GM19023 (cell line): ENCODE measurements around the gene DHRS1.

Experiments used
- ATAC-seq: cut with Tn5 transposase; IDR thresholded peaks from one replicate; pipeline ENCODE4 v1.9.1; 2021; ENCODE audit warnings: mild to moderate bottlenecking, moderate library complexity; ENCODE audit not compliant: unreplicated experiment

DHRS1 gene

GRCh38 chr14:24310646-24311604, 11.3 kb upstream of the DHRS1 start, which contains the start of gene LTB4R:
Gene LTB4R, plus strand, starts transcription at chr14:24311502. Its CDS starts 4,150 bp downstream, at chr14:24315652.
- ATAC-seq: peak; percentile 69

- no peak for ATAC-seq
Measured at GRCh38 chr14:24310265-24310645, 10.7 kb upstream of the DHRS1 start.

GRCh38 chr14:24309538-24310264, 10.1 kb upstream of the DHRS1 start, which contains the start of gene LTB4R2:
Gene LTB4R2, plus strand, starts transcription at chr14:24310140. Its CDS starts 525 bp downstream, at chr14:24310665.
- ATAC-seq: no peak

- no peak for ATAC-seq
Measured at GRCh38 chr14:24308342-24309124, 9.0 kb upstream of the DHRS1 start.

GRCh38 chr14:24307575-24308341, 8.2 kb upstream of the DHRS1 start, which contains the start of gene CIDEB:
Gene CIDEB, minus strand, starts transcription at chr14:24307977. Its CDS starts 119 bp downstream, at chr14:24307858.
- no peak for ATAC-seq

- ATAC-seq: no peak
Measured at GRCh38 chr14:24307156-24307574, 7.6 kb upstream of the DHRS1 start.

GRCh38 chr14:24304019-24304387, 4.4 kb upstream of the DHRS1 start:
- ATAC-seq: no peak

- no peak for ATAC-seq
Measured at GRCh38 chr14:24300326-24300980, 873 bp upstream of the DHRS1 start.

- ATAC-seq: no peak
Measured at GRCh38 chr14:24298892-24299254, 707 bp downstream of the DHRS1 start.

- peak; percentile 11 for ATAC-seq
Measured at GRCh38 chr14:24297190-24297964, 2.2 kb downstream of the DHRS1 start.

GRCh38 chr14:24296341-24297157, 3.0 kb downstream of the DHRS1 start:
- ATAC-seq: peak; percentile 44

GRCh38 chr14:24293525-24293924, 6.1 kb downstream of the DHRS1 start:
- no peak for ATAC-seq

- no peak for ATAC-seq
Measured at GRCh38 chr14:24292118-24292807, 7.3 kb downstream of the DHRS1 start.

- ATAC-seq: no peak
Measured at GRCh38 chr14:24291446-24292117, 8.0 kb downstream of the DHRS1 start.

- ATAC-seq: no peak
Measured at GRCh38 chr14:24290746-24291145, 8.8 kb downstream of the DHRS1 start.

- ATAC-seq: no peak
Measured at GRCh38 chr14:24289649-24290280, 9.8 kb downstream of the DHRS1 start.
